Measurements from ENCODE around the gene SLC25A47.
"Not testable (repeated sequence)": the region's sequence is repeated elsewhere in the genome, so short reads cannot be mapped to it uniquely, and the experiment has no call there.

The SLC25A47 gene

DNA sequence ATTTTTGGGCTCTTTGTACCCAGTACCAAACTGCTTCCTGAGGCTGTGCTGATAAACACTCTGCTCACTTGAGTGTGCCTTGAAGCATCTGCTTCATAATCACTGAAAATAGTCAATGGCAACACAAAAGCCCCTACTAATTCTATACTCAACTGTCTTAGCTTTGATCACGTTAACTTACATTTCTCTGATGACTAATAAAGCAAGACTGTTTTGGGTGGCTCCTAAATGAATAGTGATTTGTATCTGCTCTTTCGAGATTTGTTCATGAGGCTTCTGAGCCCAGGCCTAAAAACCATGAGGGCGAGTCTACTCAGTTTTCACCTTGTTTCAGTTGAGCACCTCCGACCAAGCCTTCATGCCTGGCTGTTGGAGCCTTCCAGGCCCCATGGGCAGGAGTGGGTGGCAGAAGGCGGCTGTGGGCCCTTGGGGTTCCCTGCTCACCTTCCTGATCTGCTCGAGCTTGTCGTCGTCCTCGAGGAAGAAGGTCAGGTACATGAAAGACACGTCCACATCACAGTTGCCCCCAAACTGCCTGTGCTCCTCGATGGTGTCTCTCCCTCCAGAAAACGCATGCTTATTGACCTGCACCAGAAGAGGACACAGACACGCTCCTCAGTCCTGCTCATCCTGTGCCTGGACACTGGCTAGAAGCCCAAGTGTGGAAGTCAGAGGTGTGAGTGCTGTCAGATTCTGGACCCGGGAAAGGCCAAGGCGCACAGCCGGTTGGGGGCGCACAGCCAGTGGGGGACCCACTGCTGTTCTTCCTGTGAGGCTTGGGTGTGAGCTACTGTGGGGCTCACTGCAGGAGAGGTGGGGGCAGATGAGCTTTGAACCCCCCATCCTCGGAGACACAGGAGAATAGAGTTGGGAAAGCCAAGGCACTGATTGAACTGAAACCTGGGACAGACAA is 13.7 kb downstream of the SLC25A47 start:
- H3K36me3 Mint-ChIP-seq (ENCODE audit: low read depth) = peaks cover 45% of the 10 kb centered on the region
- H3K4me3 Mint-ChIP-seq = no peak overlapping the region
- H3K9me3 Mint-ChIP-seq = no peaks in the 10 kb centered on the region
- TF ChIP-seq, protein P1, sequence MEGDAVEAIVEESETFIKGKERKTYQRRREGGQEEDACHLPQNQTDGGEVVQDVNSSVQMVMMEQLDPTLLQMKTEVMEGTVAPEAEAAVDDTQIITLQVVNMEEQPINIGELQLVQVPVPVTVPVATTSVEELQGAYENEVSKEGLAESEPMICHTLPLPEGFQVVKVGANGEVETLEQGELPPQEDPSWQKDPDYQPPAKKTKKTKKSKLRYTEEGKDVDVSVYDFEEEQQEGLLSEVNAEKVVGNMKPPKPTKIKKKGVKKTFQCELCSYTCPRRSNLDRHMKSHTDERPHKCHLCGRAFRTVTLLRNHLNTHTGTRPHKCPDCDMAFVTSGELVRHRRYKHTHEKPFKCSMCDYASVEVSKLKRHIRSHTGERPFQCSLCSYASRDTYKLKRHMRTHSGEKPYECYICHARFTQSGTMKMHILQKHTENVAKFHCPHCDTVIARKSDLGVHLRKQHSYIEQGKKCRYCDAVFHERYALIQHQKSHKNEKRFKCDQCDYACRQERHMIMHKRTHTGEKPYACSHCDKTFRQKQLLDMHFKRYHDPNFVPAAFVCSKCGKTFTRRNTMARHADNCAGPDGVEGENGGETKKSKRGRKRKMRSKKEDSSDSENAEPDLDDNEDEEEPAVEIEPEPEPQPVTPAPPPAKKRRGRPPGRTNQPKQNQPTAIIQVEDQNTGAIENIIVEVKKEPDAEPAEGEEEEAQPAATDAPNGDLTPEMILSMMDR (IDR thresholded peaks at IDR 0.05; ENCODE audit: unreplicated experiment in 3 of 3) = no peak
- peaks cover 6% of the 10 kb centered on the region for H3K4me1 Mint-ChIP-seq
- no peak overlapping the region for H3K27ac Mint-ChIP-seq
- H3K27me3 Mint-ChIP-seq (ENCODE audit: low read depth) = no peaks in the 10 kb centered on the region

DNA sequence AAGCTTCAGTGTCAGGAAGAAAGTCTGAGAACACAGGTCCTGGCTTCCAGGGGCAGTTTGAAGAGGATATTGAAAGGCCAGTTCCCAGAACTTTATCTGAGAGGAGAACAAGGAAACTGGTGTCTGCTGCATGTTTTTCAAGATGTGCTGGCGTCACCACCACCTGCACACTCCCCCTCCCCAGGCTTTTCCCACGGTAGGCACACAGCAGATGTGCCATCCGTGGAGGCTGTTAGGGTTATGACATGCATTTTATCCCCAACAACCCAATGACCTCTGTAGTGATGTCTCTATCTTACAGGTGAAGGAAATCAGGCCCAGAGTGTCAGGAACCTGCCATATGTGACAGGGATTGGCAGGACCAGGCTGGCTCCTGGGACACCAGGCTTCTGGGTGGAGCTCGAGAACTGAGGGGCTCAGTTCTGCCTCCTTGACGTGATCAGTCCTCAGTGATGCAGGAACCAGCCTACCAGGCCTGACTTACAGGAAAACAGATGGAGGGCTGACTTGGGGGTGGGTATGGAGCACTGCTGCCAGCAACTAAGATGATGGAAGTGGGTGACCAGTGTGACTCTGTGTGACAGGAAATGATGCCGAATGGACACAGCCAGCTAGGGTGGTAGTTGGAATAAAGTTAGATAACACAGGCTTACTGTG is 16.8 kb downstream of the SLC25A47 start:
- H3K9me3 Mint-ChIP-seq = no peaks in the 10 kb centered on the region
- H3K27ac Mint-ChIP-seq = no peak overlapping the region
- TF ChIP-seq, protein P1 (IDR thresholded peaks at IDR 0.05; ENCODE audit: unreplicated experiment in 3 of 3) = no peak
- H3K36me3 Mint-ChIP-seq (ENCODE audit: low read depth) = peaks cover 58% of the 10 kb centered on the region
- no peaks in the 10 kb centered on the region for H3K27me3 Mint-ChIP-seq (ENCODE audit: low read depth)
- no peak overlapping the region for H3K4me3 Mint-ChIP-seq
- H3K4me1 Mint-ChIP-seq = peaks cover 6% of the 10 kb centered on the region

DNA sequence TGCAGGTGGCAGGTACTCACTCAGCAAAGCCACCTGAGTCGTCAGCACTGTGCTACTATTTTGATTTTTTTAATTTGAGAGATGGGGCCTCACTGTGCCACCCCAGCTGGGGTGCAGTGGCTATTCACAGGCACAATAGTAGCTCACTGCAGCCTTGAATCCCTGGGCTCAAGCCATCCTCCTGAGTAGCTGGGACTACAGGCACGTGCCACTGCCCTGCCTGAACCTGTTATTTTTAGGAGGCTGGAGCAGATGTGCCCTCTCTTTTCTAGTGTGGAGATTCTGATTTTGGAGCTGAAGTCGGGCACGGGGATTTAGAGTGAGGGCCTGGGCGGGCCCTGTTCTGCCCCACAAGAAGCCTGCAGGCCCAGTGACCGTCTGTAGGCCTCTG is 17.3 kb downstream of the SLC25A47 start:
- peaks cover 6% of the 10 kb centered on the region for H3K4me1 Mint-ChIP-seq
- no peak overlapping the region for H3K4me3 Mint-ChIP-seq
- no peak overlapping the region for H3K27ac Mint-ChIP-seq

DNA sequence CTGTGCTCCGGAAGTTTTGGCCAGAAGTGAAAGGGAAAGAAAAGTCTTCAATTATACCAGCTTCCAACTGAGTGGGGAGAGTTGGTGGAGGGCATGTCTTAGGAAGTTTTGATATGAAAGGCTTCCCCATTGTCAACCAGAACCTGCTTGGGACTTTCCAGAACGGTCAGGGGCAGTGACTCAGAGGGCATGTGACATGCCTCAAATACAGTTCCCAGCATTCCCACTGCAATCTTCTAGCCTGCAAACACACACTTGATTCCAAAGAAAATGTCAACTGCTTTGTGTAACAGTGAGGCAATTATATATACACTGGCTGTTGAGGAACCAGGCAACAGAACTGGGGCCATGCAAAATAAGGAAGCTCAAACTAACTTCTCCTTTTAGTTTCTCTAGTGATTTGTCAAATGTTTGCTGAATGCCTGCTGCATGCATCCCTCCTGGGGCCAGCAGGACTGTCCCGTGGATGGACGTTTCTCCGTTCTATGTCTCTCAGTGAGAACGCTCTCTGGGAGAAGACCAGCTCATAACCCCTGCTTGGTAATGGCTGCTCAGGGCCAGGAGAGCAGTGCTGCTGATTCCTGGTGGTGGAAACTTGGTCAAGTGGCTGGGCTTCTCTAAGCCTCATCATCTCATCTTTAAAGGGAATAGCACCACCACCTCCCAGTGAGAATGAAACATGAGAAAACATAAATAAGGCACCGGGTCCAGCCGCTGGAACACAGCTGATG is 18.3 kb downstream of the SLC25A47 start:
- peaks cover 63% of the 10 kb centered on the region for H3K36me3 Mint-ChIP-seq (ENCODE audit: low read depth)
- no peaks in the 10 kb centered on the region for H3K9me3 Mint-ChIP-seq
- H3K4me1 Mint-ChIP-seq = peaks cover 6% of the 10 kb centered on the region
- H3K4me3 Mint-ChIP-seq = no peak overlapping the region
- H3K27me3 Mint-ChIP-seq (ENCODE audit: low read depth) = no peaks in the 10 kb centered on the region
- no peak overlapping the region for H3K27ac Mint-ChIP-seq
- TF ChIP-seq, protein P1 (IDR thresholded peaks at IDR 0.05; ENCODE audit: unreplicated experiment in 3 of 3) = no peak

More for the DNA sequence above, 17.3 kb downstream of the SLC25A47 start:
- TF ChIP-seq, protein P1 (IDR thresholded peaks at IDR 0.05; ENCODE audit: unreplicated experiment in 3 of 3) = no peak
- H3K36me3 Mint-ChIP-seq (ENCODE audit: low read depth) = peaks cover 57% of the 10 kb centered on the region
- no peaks in the 10 kb centered on the region for H3K9me3 Mint-ChIP-seq
- H3K27me3 Mint-ChIP-seq (ENCODE audit: low read depth) = no peaks in the 10 kb centered on the region

DNA sequence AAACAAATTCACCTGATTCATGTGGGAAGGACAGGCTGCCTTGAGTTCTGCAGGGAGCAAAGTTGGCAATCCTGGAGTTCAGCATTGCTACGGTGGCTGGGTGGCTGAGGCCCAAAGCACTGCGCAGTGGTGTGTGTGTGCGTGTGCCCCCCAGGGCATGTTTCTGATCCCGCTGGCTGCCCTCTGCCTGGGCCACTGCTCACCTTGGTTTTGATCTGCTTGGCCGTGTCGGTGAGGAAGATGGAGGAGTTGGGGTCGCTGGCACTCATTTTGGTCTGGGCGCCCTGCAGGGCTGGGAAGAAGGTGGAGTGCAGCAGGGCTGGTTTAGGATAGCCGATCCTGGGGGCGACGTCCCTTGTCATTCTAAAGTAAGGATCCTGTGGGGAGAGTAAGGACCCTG is 19.1 kb downstream of the SLC25A47 start:
- TF ChIP-seq, protein P1 (IDR thresholded peaks at IDR 0.05; ENCODE audit: unreplicated experiment in 3 of 3) = no peak
- Mint-ChIP-seq H3K4me3 (no peak overlapping the region), H3K27me3 (ENCODE audit: low read depth) (no peaks in the 10 kb centered on the region), H3K4me1 (peaks cover 6% of the 10 kb centered on the region), H3K27ac (no peak overlapping the region), H3K36me3 (ENCODE audit: low read depth) (peaks cover 63% of the 10 kb centered on the region), H3K9me3 (no peaks in the 10 kb centered on the region)

DNA sequence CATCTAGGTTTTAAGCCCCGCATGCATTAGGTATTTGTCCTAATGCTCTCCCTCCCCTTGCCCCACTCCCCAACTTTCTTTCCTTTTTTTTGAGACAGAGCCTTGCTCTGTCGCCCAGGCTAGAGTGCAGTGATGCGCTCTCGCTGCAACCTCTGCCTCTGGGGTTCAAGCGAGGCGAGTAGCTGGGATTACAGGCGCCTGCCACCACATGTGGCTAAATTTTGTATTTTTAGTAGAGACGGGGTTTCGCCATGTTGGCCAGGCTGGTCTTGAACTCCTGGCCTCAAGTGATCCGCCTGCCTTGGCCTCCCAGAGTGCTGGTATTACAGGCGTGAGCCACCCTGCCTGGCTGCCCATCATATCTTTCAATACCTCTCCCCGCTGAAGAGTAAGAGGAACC is 19.7 kb downstream of the SLC25A47 start:
- H3K4me1 Mint-ChIP-seq; H3K9me3 Mint-ChIP-seq; H3K27ac Mint-ChIP-seq; H3K27me3 Mint-ChIP-seq (ENCODE audit: low read depth); H3K4me3 Mint-ChIP-seq: not testable (repeated sequence)
- H3K36me3 Mint-ChIP-seq (ENCODE audit: low read depth) = peaks cover 60% of the 10 kb centered on the region

DNA sequence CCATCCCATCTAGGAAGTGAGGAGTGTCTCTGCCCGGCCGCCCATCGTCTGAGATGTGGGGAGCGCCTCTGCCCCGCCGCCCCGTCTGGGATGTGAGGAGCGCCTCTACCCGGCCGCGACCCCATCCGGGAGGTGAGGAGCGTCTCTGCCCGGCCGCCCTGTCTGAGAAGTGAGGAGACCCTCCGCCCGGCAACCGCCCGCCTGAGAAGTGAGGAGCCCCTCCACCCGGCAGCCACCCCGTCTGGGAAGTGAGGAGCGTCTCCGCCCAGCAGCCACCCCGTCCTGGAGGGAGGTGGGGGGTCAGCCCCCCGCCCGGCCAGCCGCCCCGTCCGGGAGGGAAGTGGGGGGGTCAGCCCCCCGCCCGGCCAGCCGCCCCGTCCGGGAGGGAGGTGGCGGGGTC is 21.5 kb downstream of the SLC25A47 start:
- H3K36me3 Mint-ChIP-seq (ENCODE audit: low read depth) = peaks cover 59% of the 10 kb centered on the region
- H3K4me1 Mint-ChIP-seq; H3K27me3 Mint-ChIP-seq (ENCODE audit: low read depth); H3K4me3 Mint-ChIP-seq; H3K27ac Mint-ChIP-seq; H3K9me3 Mint-ChIP-seq: not testable (repeated sequence)
